ENCODE measurements around the gene FBXW4. TPM values are rescaled to one million over a fixed set of nuclear protein-coding genes. Genes with fewer than 3 reads are reported as not detected.

Gene FBXW4
- total RNA-seq, 4 donors from 2014 or later = 48.2 to 83.6 (median 71.3) TPM

DNA sequence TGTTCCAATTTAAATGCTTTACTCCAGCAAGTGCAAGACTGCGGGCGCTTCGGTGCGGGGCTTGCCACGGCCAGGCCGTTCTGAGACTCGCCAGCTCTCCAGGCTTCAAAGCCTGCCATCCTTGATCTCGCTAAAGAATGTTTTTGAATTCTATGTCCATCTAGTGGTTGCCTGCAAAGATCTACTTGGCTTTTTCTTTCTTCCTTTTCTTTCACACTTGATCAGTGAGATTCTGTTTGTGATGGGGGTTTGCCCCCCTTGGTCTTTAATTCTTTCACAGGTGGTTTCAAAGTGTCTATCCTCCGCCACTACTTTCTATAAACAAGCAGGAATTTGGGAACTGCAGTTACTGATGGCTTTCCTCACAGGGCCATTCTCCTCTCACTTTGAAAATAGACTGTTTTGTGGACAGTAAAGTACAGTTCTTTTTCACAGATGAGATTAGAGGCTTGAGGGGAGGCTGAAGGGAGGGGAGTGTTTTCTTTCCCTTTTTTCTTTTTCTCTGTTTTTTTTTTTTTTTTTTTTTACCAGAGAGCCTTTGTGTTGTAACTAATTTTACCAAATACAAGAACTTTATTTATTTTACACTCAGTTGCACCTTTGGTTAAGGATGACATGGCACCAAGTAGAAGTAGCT is 15.2 kb upstream of the FBXW4 start:
- Histone ChIP-seq H3K4me1 (no peaks in the 10 kb centered on the region), H3K4me3 (no peak overlapping the region), H3K9me3 (no peaks in the 10 kb centered on the region), H3K27me3 (peaks cover 26% of the 10 kb centered on the region), H3K36me3 (no peaks in the 10 kb centered on the region), H3K27ac (no peak overlapping the region)
- WGBS = 48% methylated on average over 9 of the region's 9 CpGs
- DNase-seq (ENCODE audit: low spot score in 2 of 2) = no peak
- TF ChIP-seq POLR2A (IDR thresholded peaks at IDR 0.05) (no peak), EP300 (IDR thresholded peaks at IDR 0.05) (no peak), POLR2AphosphoS5 (IDR thresholded peaks at IDR 0.05) (no peak)
- TF ChIP-seq, protein P1, sequence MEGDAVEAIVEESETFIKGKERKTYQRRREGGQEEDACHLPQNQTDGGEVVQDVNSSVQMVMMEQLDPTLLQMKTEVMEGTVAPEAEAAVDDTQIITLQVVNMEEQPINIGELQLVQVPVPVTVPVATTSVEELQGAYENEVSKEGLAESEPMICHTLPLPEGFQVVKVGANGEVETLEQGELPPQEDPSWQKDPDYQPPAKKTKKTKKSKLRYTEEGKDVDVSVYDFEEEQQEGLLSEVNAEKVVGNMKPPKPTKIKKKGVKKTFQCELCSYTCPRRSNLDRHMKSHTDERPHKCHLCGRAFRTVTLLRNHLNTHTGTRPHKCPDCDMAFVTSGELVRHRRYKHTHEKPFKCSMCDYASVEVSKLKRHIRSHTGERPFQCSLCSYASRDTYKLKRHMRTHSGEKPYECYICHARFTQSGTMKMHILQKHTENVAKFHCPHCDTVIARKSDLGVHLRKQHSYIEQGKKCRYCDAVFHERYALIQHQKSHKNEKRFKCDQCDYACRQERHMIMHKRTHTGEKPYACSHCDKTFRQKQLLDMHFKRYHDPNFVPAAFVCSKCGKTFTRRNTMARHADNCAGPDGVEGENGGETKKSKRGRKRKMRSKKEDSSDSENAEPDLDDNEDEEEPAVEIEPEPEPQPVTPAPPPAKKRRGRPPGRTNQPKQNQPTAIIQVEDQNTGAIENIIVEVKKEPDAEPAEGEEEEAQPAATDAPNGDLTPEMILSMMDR (IDR thresholded peaks at IDR 0.05) = no peak

DNA sequence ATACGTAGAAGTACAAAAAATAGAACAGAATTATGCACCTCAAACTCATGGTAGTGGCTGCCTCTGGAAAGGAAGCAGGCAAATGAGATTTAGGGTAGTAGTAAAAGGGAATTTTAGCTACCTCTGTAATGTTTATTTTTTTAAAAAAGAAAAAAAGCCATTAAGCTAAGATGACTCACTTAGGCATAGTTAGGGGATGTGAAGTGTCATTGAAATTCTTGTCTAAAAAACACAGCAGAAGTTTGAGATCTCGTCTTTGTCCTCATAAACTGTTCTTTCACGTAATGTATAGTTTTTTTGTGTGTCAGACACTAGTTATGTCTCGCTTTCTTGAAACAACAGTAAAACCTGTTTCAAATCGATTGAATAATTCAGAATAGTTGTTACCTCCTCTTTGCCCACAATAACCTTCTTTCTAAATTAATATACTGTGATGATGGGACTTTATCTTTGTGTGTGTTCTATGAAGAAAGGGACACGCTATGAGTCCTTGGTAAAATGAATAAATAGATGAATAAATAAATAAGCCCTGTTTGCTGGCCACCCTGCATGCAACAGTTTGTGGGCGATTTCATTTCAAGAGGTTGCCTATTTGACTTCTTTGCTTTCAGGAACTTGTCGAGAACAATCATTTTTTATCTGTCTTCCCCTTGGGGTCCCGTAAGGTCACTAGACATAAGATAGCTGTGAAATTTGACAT is 14.5 kb upstream of the FBXW4 start:
- Histone ChIP-seq H3K27ac (no peak overlapping the region), H3K4me1 (no peaks in the 10 kb centered on the region), H3K36me3 (no peaks in the 10 kb centered on the region), H3K4me3 (no peak overlapping the region), H3K9me3 (no peaks in the 10 kb centered on the region), H3K27me3 (peaks cover 26% of the 10 kb centered on the region)
- no peak for TF ChIP-seq EP300 (IDR thresholded peaks at IDR 0.05)
- no peak for TF ChIP-seq POLR2AphosphoS5 (IDR thresholded peaks at IDR 0.05)
- TF ChIP-seq POLR2A (IDR thresholded peaks at IDR 0.05) = no peak
- TF ChIP-seq, protein P1 (IDR thresholded peaks at IDR 0.05) = no peak
- WGBS = 76% methylated on average over 9 of the region's 9 CpGs
- no peak for DNase-seq (ENCODE audit: low spot score in 2 of 2)

DNA sequence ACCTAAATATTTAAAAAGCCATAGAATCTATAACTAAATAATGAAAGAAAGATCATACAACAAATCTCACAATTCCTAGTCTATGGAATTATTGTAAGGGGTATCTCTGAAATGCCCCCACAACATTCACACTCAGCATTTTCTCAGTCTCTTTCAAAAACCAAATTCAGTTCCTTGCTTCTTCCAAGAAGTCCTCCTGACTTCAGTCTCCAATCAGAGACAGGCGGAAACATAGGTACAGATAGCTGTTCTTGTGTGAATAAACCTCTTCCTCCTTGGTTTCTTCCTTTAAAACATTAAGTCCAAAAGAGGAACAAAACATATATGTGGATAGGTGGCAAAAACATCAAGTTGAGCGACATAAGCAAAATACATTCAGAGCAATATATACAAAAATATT is 13.9 kb upstream of the FBXW4 start:
- no peaks in the 10 kb centered on the region for H3K9me3 ChIP-seq
- no peaks in the 10 kb centered on the region for H3K36me3 ChIP-seq
- H3K4me3 ChIP-seq = no peak overlapping the region
- DNase-seq (ENCODE audit: low spot score in 2 of 2) = no peak
- H3K27me3 ChIP-seq = peaks cover 26% of the 10 kb centered on the region
- H3K4me1 ChIP-seq = no peaks in the 10 kb centered on the region
- no peak overlapping the region for H3K27ac ChIP-seq
- WGBS = 93% methylated on average over 2 of the region's 2 CpGs
- no peak for TF ChIP-seq EP300 (IDR thresholded peaks at IDR 0.05)
- TF ChIP-seq, protein P1 (IDR thresholded peaks at IDR 0.05) = no peak
- no peak for TF ChIP-seq POLR2A (IDR thresholded peaks at IDR 0.05)
- no peak for TF ChIP-seq POLR2AphosphoS5 (IDR thresholded peaks at IDR 0.05)

DNA sequence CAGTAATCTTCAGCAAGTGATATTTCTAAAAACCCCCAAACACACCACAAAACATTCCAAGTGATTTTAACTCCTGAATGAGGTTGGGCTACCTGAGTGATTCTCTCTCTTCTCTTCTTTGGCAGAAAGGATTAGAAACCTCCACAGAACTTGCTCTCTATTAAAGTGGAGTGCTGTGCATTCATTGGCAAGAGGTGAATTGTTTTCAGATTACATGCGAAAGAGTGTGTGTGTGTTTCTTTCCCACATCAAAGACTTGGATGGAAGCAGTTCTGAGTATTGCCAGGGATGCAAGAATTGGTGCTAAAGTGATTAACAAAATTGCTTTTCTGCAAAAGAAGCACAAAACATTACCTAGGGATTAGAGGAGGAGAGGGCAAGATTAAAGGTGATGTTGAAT is 13.1 kb upstream of the FBXW4 start:
- Histone ChIP-seq H3K36me3 (no peaks in the 10 kb centered on the region), H3K4me1 (no peaks in the 10 kb centered on the region), H3K27me3 (peaks cover 26% of the 10 kb centered on the region), H3K9me3 (no peaks in the 10 kb centered on the region), H3K27ac (no peak overlapping the region), H3K4me3 (no peak overlapping the region)
- WGBS = 71% methylated on average over 1 of the region's 1 CpG
- DNase-seq (ENCODE audit: low spot score in 2 of 2) = no peak
- TF ChIP-seq, protein P1 (IDR thresholded peaks at IDR 0.05) = no peak
- TF ChIP-seq EP300 (IDR thresholded peaks at IDR 0.05) (no peak), POLR2A (IDR thresholded peaks at IDR 0.05) (no peak), POLR2AphosphoS5 (IDR thresholded peaks at IDR 0.05) (no peak)

DNA sequence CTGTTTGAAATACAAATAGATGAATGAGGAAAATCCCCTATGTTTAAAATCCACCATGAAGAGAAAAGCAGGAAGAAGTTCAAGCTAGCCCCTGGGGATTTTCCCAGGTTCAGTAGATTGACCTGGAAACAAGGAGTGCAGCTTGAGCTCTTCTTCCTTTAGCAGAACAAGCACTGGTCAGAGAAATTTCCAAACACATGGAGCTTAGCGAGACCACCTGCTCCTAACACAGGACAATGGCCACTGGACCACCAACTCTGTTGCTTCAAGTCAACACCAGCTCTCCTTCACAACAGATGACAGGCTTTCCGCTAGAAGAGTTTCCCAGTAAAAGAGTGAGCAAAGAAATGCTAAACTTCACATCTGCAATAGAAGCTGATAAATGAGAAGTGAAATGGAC is 9.4 kb upstream of the FBXW4 start:
- no peak for DNase-seq (ENCODE audit: low spot score in 2 of 2)
- H3K4me3 ChIP-seq = no peak overlapping the region
- no peak for TF ChIP-seq EP300 (IDR thresholded peaks at IDR 0.05)
- TF ChIP-seq, protein P1 (IDR thresholded peaks at IDR 0.05) = no peak
- no peak for TF ChIP-seq POLR2AphosphoS5 (IDR thresholded peaks at IDR 0.05)
- no peak for TF ChIP-seq POLR2A (IDR thresholded peaks at IDR 0.05)
- peaks cover 22% of the 10 kb centered on the region for H3K27me3 ChIP-seq
- 94% methylated on average over 2 of the region's 2 CpGs for WGBS
- no peaks in the 10 kb centered on the region for H3K9me3 ChIP-seq
- H3K27ac ChIP-seq = no peak overlapping the region
- H3K36me3 ChIP-seq = no peaks in the 10 kb centered on the region
- no peaks in the 10 kb centered on the region for H3K4me1 ChIP-seq

Data from suprapubic skin (tissue), 4 donors.